ENCODE results near the gene ABHD12.

GRCh38 chr20:25323496-25324246, 67.0 kb downstream of the ABHD12 start:
- TF ChIP-seq ZNF24 (IDR thresholded peaks at IDR 0.05) (no peak), E2F8 (IDR thresholded peaks at IDR 0.05; ENCODE audit: low read depth, partially characterized antibody) (no peak), POLR2A (IDR thresholded peaks at IDR 0.05; ENCODE audit: low read depth, low read length) (no peak), ATF2 (IDR thresholded peaks at IDR 0.05; ENCODE audit: low read length) (no peak), EZH2 (IDR thresholded peaks at IDR 0.05; ENCODE audit: borderline replicate concordance, control insufficient read depth, low read depth, low read length) (no peak), PAX8 (IDR thresholded peaks at IDR 0.05) (no peak), HDGF (IDR thresholded peaks at IDR 0.05) (no peak), TCF12 (IDR thresholded peaks at IDR 0.05; ENCODE audit: low read depth, low read length) (no peak), NFXL1 (IDR thresholded peaks at IDR 0.05; ENCODE audit: borderline replicate concordance) (no peak), TAF1 (IDR thresholded peaks at IDR 0.05; ENCODE audit: borderline replicate concordance, low read depth, low read length) (no peak), BCL11A (IDR thresholded peaks at IDR 0.05; ENCODE audit: low read depth, low read length) (no peak)
- TF ChIP-seq, protein P1, sequence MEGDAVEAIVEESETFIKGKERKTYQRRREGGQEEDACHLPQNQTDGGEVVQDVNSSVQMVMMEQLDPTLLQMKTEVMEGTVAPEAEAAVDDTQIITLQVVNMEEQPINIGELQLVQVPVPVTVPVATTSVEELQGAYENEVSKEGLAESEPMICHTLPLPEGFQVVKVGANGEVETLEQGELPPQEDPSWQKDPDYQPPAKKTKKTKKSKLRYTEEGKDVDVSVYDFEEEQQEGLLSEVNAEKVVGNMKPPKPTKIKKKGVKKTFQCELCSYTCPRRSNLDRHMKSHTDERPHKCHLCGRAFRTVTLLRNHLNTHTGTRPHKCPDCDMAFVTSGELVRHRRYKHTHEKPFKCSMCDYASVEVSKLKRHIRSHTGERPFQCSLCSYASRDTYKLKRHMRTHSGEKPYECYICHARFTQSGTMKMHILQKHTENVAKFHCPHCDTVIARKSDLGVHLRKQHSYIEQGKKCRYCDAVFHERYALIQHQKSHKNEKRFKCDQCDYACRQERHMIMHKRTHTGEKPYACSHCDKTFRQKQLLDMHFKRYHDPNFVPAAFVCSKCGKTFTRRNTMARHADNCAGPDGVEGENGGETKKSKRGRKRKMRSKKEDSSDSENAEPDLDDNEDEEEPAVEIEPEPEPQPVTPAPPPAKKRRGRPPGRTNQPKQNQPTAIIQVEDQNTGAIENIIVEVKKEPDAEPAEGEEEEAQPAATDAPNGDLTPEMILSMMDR (IDR thresholded peaks at IDR 0.05 in 2 of 3, conservative IDR thresholded peaks at IDR 0.05 in 1 of 3; ENCODE audit: control insufficient read depth in 2 of 3, extremely low read depth in 1 of 3, insufficient read depth in 1 of 3, low read depth in 3 of 3, low read length in 3 of 3), result no peak
- TF ChIP-seq, protein P2, sequence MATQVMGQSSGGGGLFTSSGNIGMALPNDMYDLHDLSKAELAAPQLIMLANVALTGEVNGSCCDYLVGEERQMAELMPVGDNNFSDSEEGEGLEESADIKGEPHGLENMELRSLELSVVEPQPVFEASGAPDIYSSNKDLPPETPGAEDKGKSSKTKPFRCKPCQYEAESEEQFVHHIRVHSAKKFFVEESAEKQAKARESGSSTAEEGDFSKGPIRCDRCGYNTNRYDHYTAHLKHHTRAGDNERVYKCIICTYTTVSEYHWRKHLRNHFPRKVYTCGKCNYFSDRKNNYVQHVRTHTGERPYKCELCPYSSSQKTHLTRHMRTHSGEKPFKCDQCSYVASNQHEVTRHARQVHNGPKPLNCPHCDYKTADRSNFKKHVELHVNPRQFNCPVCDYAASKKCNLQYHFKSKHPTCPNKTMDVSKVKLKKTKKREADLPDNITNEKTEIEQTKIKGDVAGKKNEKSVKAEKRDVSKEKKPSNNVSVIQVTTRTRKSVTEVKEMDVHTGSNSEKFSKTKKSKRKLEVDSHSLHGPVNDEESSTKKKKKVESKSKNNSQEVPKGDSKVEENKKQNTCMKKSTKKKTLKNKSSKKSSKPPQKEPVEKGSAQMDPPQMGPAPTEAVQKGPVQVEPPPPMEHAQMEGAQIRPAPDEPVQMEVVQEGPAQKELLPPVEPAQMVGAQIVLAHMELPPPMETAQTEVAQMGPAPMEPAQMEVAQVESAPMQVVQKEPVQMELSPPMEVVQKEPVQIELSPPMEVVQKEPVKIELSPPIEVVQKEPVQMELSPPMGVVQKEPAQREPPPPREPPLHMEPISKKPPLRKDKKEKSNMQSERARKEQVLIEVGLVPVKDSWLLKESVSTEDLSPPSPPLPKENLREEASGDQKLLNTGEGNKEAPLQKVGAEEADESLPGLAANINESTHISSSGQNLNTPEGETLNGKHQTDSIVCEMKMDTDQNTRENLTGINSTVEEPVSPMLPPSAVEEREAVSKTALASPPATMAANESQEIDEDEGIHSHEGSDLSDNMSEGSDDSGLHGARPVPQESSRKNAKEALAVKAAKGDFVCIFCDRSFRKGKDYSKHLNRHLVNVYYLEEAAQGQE (IDR thresholded peaks at IDR 0.05; ENCODE audit: low read depth, low read length), result no peak
- TF ChIP-seq, protein P3, sequence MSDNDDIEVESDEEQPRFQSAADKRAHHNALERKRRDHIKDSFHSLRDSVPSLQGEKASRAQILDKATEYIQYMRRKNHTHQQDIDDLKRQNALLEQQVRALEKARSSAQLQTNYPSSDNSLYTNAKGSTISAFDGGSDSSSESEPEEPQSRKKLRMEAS (IDR thresholded peaks at IDR 0.05; ENCODE audit: low read depth, low read length), result no peak
